Endothelial cell of umbilical vein (primary cell): Measurements from ENCODE around the gene HCFC1R1. TPM values are rescaled to one million over a fixed set of nuclear protein-coding genes. Genes with fewer than 3 reads are reported as not detected.

Experiments used
- BruUV-seq: library from RNA; stranded (reverse); fragments of 400-500 nt; replicated peaks from 2 replicates; lab custom pipeline; 2021; lab: Mats Ljungman, UMichigan
- CTCF ChIA-PET: fragments of 300-600, 350-600 bp; sonication (Branson Sonifier 250); formaldehyde crosslinking; loops from one replicate; lab custom pipeline; 2021; ENCODE audit warnings: antibody characterized with exemption, inconsistent platforms; lab: Charles Lee
- POLR2A ChIA-PET: fragments of 300-600, 350-600 bp; sonication (Branson Sonifier 250); formaldehyde crosslinking; loops from one replicate; lab custom pipeline; 2021; ENCODE audit warnings: antibody characterized with exemption, inconsistent platforms; lab: Charles Lee
- DNase-seq: peaks from one replicate; pipeline ENCODE4 v3.0.0-alpha.2; 2011; ENCODE audit warnings: low read depth, low spot score
- FAIRE-seq: peaks from 2 replicates; lab custom pipeline; 2011; peaks lifted over from hg19 to GRCh38; lab: Jason Lieb, UNC
- H2AFZ ChIP-seq: 2 replicates; pipeline ENCODE4 v1.6.0; 2012; ENCODE audit warnings: low read depth, low read length, control low read depth, inconsistent platforms
- H3K27ac ChIP-seq: 2 replicates; pipeline ENCODE4 v1.5.1; 2011; ENCODE audit warnings: low read depth, mild to moderate bottlenecking, control low read depth, low read length, moderate library complexity; ENCODE audit not compliant: insufficient read depth
- H3K27me3 ChIP-seq, 2 experiments: 2 replicates each; pipeline versions ENCODE4 v1.6.0 to v1.6.1; 2011; ENCODE audit warnings: low read length in 2 of 2, mixed read lengths in 1 of 2; ENCODE audit not compliant: control insufficient read depth in 2 of 2, insufficient read depth in 2 of 2
- H3K36me3 ChIP-seq, 2 experiments: 2 replicates in 1 of 2; 3 replicates in 1 of 2; pipeline ENCODE4 v1.5.1; 2011; ENCODE audit warnings: low read length in 2 of 2, mild to moderate bottlenecking in 1 of 2, moderate library complexity in 1 of 2; ENCODE audit not compliant: control insufficient read depth in 2 of 2, insufficient read depth in 2 of 2; ENCODE audit errors: extremely low read depth in 1 of 2
- H3K4me1 ChIP-seq: 3 replicates; pipeline ENCODE4 v1.5.1; 2011; ENCODE audit warnings: mild to moderate bottlenecking, low read length; ENCODE audit not compliant: control insufficient read depth, insufficient read depth; ENCODE audit errors: extremely low read depth
- H3K4me2 ChIP-seq: 2 replicates; pipeline ENCODE4 v1.6.1; 2011; ENCODE audit warnings: low read length, control low read depth, mixed read lengths; ENCODE audit not compliant: insufficient read depth
- H3K4me3 ChIP-seq, 3 experiments: fragments of 200-600 bp in 1 of 3; sonication (generic), shearing (Covaris generic) in 1 of 3; replicated peaks in 1 of 3; 2 replicates each; pipeline ENCODE4 v1.5.1; 2011 to 2016; ENCODE audit warnings: control low read depth in 3 of 3, low read length in 3 of 3, mild to moderate bottlenecking in 2 of 3, inconsistent platforms in 1 of 3, low read depth in 1 of 3, moderate library complexity in 1 of 3; ENCODE audit not compliant: insufficient read depth in 1 of 3
- H3K79me2 ChIP-seq: 2 replicates; pipeline ENCODE4 v1.6.0; 2012; ENCODE audit warnings: low read length, inconsistent platforms; ENCODE audit not compliant: control insufficient read depth, insufficient read depth
- H3K9ac ChIP-seq: replicated peaks from 2 replicates; pipeline ENCODE3; 2011; ENCODE audit warnings: low read length, control low read depth; ENCODE audit not compliant: insufficient read depth; ENCODE audit errors: extremely low read depth
- H3K9me1 ChIP-seq: replicated peaks from 3 replicates; pipeline ENCODE4 v1.6.0; 2011; ENCODE audit warnings: mild to moderate bottlenecking, low read length; ENCODE audit not compliant: control insufficient read depth, insufficient read depth; ENCODE audit errors: extremely low read depth
- H3K9me3 ChIP-seq: replicated peaks from 2 replicates; pipeline ENCODE4 v1.5.1; 2012; ENCODE audit warnings: low read length, inconsistent platforms; ENCODE audit not compliant: control insufficient read depth, insufficient read depth
- H4K20me1 ChIP-seq: replicated peaks from 2 replicates; pipeline ENCODE3; 2011; ENCODE audit warnings: mild to moderate bottlenecking, low read length; ENCODE audit not compliant: control insufficient read depth, insufficient read depth; ENCODE audit errors: extremely low read depth
- FOS ChIP-seq: IDR thresholded peaks from 2 replicates; pipeline ENCODE4 v1.6.1; 2011; ENCODE audit warnings: mild to moderate bottlenecking, low read length, moderate library complexity, borderline replicate concordance; ENCODE audit not compliant: insufficient read depth
- GATA2 ChIP-seq: IDR thresholded peaks from 2 replicates; pipeline ENCODE4 v1.7.0; 2011; ENCODE audit warnings: low read depth, mild to moderate bottlenecking, moderate library complexity, mixed read lengths, low read length; ENCODE audit not compliant: insufficient read length, insufficient read depth
- JUN ChIP-seq: IDR thresholded peaks from 2 replicates; pipeline ENCODE4 v1.6.1; 2011; ENCODE audit warnings: borderline replicate concordance, low read depth; ENCODE audit not compliant: insufficient read length, insufficient read depth
- POLR2AphosphoS5 ChIP-seq: IDR thresholded peaks from 2 replicates; pipeline ENCODE4 v1.6.1; 2012; ENCODE audit warnings: low read depth, mild to moderate bottlenecking, control low read depth, low read length, moderate library complexity; ENCODE audit not compliant: insufficient read depth
- dilution Hi-C: fragments of 300-500 bp; cut with MboI; formaldehyde crosslinking; loops from one replicate; pipeline ENCODE4 v1.15.0; 2019; ENCODE audit warnings: low sequenced_read_pairs; ENCODE audit not compliant: extremely low pct_ligation_motif_present
- intact Hi-C: fragments of 100-400 bp; cut with micrococcal nuclease; formaldehyde crosslinking; loops from one replicate; pipeline ENCODE4 v1.10.0; 2022
- polyA plus RNA-seq, 4 experiments: library from polyadenylated mRNA; depleted of rRNA in 3 of 4; stranded (reverse) in 3 of 4; unstranded in 1 of 4; fragments of >200 nt; gene quantifications; 2 replicates each; pipeline versions ENCODE4 v1.2.1 to v1.2.3, GENCODE V29; 2011 to 2012; ENCODE audit warnings: missing spikeins in 1 of 4
- total RNA-seq: library from RNA; stranded (reverse); gene quantifications from 2 replicates; pipeline ENCODE4 v1.2.3, GENCODE V29; 2021
- TF ChIP-seq, protein P1 (sequence below), 2 donors: IDR thresholded peaks; 1 replicate in 1 of 2; 2 replicates in 1 of 2; pipeline ENCODE4 v1.5.1; 2011; ENCODE audit warnings: low read length in 2 of 2, mild to moderate bottlenecking in 2 of 2, moderate library complexity in 2 of 2, control low read depth in 1 of 2, inconsistent platforms in 1 of 2, low read depth in 1 of 2; ENCODE audit not compliant: insufficient read depth in 1 of 2; ENCODE audit errors: extremely low read depth in 1 of 2
- TF ChIP-seq, protein P2 (sequence below): IDR thresholded peaks from 2 replicates; pipeline ENCODE4 v1.6.1; 2011; ENCODE audit not compliant: insufficient read depth, insufficient read length

Gene HCFC1R1
- total and polyA plus RNA-seq, 2 donors (not counting 3 experiments of a cell fraction or from before 2014, with no cell fraction given): 28.7 to 49.3 TPM

DNA sequence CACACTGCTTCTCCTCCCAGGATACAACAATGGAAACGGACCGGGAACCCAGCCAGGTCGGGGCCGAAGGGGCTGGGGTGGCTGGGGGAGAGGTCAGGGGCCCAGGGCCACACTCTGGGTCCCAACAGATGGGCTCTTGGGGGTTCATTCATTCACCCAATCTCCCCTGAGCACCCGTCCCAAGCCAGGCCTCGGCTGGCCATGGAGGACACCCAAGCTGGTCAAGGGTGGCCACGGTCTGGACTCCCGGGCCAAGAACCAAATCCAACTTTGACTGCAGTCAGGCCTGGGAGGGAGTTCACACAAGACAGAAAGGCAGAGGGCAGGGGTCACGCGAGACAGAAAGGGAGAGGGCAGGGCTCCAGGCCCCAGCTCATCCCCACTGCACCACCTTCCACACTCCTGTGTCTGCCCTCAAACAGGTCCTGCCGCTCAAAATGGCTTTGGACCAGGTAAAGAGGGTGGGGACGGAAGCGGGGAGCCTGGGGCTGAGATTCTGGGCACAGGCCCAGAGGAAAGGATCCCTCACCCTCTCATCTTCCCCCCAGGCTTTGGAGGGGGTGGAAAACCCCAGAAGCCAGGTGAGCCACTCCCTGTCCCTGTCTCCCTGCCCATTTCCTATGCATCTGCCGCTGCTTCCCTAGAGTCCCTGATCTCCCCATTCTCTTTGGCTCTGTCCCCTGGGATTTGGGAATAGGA lies 31.2 kb downstream of the HCFC1R1 start:
- no peaks in the 10 kb centered on the region for H4K20me1 ChIP-seq
- no peaks in the 10 kb centered on the region for H3K79me2 ChIP-seq
- intact Hi-C loops (no loop called here), dilution Hi-C loops (no loop called here)
- no peaks in the 10 kb centered on the region for H3K36me3 ChIP-seq
- no peaks in the 10 kb centered on the region for H3K4me1 ChIP-seq
- ChIA-PET POLR2A (no interaction called here), CTCF (interaction anchor here (0.9 to 1.0 kb wide), 3 partner anchors 10 to 39 kb away, joined by 3 to 4 read pairs (median 3); no protein-coding TSS in a partner anchor)
- no peak overlapping the region for H3K4me3 ChIP-seq
- no peak overlapping the region for H2AFZ ChIP-seq
- H3K27ac ChIP-seq: no peak overlapping the region
- TF ChIP-seq FOS (no peak), POLR2AphosphoS5 (no peak), GATA2 (no peak), JUN (no peak)
- TF ChIP-seq, protein P1, sequence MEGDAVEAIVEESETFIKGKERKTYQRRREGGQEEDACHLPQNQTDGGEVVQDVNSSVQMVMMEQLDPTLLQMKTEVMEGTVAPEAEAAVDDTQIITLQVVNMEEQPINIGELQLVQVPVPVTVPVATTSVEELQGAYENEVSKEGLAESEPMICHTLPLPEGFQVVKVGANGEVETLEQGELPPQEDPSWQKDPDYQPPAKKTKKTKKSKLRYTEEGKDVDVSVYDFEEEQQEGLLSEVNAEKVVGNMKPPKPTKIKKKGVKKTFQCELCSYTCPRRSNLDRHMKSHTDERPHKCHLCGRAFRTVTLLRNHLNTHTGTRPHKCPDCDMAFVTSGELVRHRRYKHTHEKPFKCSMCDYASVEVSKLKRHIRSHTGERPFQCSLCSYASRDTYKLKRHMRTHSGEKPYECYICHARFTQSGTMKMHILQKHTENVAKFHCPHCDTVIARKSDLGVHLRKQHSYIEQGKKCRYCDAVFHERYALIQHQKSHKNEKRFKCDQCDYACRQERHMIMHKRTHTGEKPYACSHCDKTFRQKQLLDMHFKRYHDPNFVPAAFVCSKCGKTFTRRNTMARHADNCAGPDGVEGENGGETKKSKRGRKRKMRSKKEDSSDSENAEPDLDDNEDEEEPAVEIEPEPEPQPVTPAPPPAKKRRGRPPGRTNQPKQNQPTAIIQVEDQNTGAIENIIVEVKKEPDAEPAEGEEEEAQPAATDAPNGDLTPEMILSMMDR (IDR thresholded peaks at IDR 0.05; ENCODE audit: extremely low read depth in 1 of 2, insufficient read depth in 1 of 2, low read depth in 1 of 2, low read length in 2 of 2): no peak
- TF ChIP-seq, protein P2, sequence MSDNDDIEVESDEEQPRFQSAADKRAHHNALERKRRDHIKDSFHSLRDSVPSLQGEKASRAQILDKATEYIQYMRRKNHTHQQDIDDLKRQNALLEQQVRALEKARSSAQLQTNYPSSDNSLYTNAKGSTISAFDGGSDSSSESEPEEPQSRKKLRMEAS: no peak
- H3K27me3 ChIP-seq: peaks cover 0 to 5% of the 10 kb centered on the region in 2 experiments
- H3K9me3 ChIP-seq: no peaks in the 10 kb centered on the region
- no peak overlapping the region for H3K4me2 ChIP-seq
- FAIRE-seq (no peak), DNase-seq (no peak)
- no TSS peak for BruUV-seq
- no peak overlapping the region for H3K9ac ChIP-seq
- no peaks in the 10 kb centered on the region for H3K9me1 ChIP-seq
